Neuron (in vitro differentiated cells): ENCODE measurements around the gene ABLIM1.
A peak's percentile ranks its signal among the peaks of the same experiment; 100 is the strongest.

Experiments used
- H2AFZ ChIP-seq: one replicate; pipeline ENCODE4 v1.6.1; 2013; ENCODE audit warnings: low read depth, mild to moderate bottlenecking, inconsistent platforms, low read length, moderate library complexity
- H3K27me3 ChIP-seq: one replicate; pipeline ENCODE4 v1.6.1; 2013; ENCODE audit warnings: low read length; ENCODE audit not compliant: insufficient read depth
- H3K36me3 ChIP-seq: one replicate; pipeline ENCODE4 v1.6.1; 2013; ENCODE audit warnings: low read length; ENCODE audit not compliant: insufficient read depth
- H3K4me1 ChIP-seq: one replicate; pipeline ENCODE4 v1.6.1; 2013; ENCODE audit warnings: low read length; ENCODE audit not compliant: insufficient read depth
- H3K4me3 ChIP-seq: 2 replicates; pipeline ENCODE4 v1.5.1; 2013; ENCODE audit warnings: mild to moderate bottlenecking, low read length, moderate library complexity
- H3K9me3 ChIP-seq: one replicate; pipeline ENCODE4 v1.6.1; 2013; ENCODE audit warnings: low read length

The ABLIM1 gene

DNA sequence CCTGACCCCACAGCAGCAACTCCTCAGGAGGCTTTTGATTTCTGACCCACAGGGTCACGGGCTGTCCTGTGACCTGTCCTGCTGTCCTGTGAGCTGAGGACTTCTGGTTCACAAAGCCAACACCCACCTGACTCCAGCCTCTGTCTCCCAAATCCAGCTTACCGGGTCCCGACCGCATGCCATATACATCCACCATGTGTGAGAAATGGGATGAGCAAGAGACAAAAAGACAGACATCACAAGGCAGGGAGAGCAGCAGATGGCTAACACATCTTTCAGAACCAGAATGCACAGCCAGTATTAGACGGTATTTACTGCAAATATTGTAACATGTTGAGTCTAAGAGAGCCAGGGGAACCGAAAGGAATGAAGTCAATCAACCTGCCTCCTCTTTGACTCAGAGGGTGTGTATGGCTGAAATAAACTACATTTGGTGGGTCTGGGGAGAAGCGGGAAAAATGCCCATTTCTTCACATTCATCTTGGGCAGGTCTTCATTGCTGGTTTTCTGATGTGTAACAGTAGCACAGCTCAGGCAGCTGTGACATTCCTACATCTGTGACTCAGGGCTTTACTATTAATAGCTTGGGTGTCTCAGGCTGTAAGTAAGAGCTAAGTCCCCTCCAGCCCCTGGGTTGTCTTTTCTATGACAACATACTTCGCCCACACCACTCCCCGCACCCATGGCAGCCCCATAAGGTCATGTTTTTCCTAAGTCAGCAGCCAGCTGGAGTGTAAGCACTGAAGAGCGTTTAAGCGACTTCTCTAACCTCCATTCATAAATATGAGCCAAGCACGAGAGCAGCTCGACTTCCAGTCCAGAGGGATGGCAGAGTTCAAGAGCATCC, 25.0 kb downstream of the ABLIM1 start:
- H3K4me1 ChIP-seq, result peaks cover 44% of the 10 kb centered on the region
- peaks cover 16% of the 10 kb centered on the region for H3K27me3 ChIP-seq
- H3K9me3 ChIP-seq, result no peaks in the 10 kb centered on the region
- no peak overlapping the region for H3K4me3 ChIP-seq
- no peaks in the 10 kb centered on the region for H3K36me3 ChIP-seq
- H2AFZ ChIP-seq, result no peak overlapping the region

DNA sequence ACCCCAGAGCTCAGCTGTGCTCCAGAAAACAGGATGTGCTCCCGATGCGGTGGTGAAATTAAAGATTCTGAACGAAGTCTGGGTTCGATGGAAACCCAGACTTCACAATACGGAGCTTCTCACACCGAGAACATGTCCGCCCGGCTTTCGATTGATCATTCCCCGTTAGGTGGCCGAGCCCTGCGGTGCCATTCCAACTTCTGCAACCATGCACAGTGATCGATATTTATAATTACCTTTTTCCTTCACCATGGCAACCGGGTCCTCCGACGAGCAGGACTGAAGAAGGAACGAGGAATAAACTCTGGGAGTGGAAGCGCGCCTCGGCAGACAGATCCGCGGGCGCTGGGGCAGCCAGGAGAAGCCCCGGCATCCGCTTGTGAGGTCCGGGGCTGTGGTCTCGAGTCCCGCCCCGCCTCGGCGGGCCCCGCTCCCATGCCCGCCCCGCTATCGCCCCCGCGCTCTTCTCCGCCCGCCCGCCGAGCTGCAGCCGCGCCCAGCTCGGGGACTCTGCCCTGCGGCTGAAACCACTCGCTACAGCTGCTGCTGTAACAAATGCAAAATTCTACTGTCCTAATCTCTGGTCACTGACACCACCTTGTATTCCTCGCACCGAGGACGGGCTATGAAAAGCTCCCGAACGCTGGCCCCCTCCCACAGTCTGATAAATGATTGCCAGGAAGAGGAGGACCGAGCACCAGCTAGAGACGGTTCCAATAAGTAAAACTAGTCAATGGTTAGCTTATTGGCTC, 26.2 kb downstream of the ABLIM1 start:
- Histone ChIP-seq H3K4me1 (peaks cover 44% of the 10 kb centered on the region), H2AFZ (peak overlapping the region; percentile 81), H3K4me3 (peak overlapping the region; percentile 71), H3K36me3 (no peaks in the 10 kb centered on the region), H3K9me3 (no peaks in the 10 kb centered on the region), H3K27me3 (peaks cover 16% of the 10 kb centered on the region)

DNA sequence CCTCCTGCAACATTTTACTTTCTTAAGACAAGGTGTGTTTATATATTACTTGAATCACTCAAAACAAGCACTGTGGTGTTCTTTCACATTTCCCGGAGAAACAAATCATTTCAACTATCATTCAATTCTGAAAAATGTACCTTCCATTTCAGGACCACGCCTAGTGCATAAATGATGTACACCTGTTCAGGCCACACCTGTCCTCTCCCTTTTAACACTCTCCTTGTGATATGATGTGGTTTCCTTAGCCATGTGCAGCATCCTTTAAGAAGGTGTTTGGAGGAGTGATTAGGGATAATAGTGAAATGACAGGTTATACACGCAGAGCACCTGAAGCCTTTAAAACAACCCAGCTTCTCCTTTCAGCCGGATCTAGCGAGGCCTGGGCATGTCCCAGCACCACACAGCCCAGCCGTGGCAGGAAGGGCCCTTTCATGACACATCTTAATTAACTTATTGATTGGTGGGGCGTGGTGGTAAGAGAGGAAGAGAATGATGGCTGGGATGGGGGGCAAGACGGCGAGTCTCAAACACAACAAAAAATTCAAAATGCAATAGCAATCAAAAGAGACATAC, 26.9 kb downstream of the ABLIM1 start:
- Histone ChIP-seq H3K4me1 (peaks cover 44% of the 10 kb centered on the region), H2AFZ (peak overlapping the region; percentile 81), H3K4me3 (peak overlapping the region; percentile 71), H3K27me3 (peaks cover 16% of the 10 kb centered on the region), H3K36me3 (no peaks in the 10 kb centered on the region), H3K9me3 (no peaks in the 10 kb centered on the region)

DNA sequence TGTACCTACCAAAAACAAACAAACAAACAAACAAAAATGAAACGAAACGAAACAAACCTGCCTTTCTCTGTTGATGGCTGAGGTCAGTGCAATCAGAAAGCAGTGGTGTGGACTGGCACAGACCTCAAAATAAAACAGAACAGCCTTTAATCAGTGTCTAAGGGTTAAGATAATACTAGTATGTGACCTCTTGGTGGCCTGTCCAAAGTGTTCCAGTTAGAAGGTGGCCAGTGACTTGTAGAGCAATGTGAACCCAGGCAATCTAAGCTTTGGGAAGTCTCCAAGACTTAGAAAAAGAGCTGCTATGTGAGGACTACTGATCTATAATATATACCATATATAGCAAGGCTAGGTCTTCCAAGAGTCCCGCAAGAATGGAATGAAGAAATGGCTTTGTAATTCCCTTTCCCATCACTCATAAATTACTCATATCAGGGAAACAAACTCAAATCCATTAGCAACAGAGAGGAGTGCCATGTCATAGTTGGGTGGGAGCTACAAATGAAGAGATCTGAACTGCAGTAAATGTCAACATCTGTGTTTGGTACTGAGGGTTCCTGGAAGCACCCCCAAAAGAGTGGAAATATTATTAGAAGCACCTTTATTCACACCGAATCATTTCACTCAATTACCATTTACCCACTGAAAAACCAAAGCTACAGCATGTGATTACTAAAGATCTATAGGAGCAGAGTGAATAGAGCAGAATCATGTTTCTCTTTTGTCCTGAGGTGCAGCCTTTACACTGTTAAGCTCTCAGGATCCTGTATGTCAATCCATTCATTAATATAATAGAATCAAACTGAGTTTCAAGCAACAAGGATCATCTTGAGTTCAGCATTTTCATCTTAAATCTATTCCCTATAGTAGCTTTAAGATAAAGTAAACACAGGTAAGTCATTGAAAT, 28.0 kb downstream of the ABLIM1 start:
- Histone ChIP-seq H3K4me3 (no peak overlapping the region), H3K36me3 (no peaks in the 10 kb centered on the region), H2AFZ (no peak overlapping the region), H3K9me3 (no peaks in the 10 kb centered on the region), H3K27me3 (peaks cover 16% of the 10 kb centered on the region), H3K4me1 (peaks cover 42% of the 10 kb centered on the region)

DNA sequence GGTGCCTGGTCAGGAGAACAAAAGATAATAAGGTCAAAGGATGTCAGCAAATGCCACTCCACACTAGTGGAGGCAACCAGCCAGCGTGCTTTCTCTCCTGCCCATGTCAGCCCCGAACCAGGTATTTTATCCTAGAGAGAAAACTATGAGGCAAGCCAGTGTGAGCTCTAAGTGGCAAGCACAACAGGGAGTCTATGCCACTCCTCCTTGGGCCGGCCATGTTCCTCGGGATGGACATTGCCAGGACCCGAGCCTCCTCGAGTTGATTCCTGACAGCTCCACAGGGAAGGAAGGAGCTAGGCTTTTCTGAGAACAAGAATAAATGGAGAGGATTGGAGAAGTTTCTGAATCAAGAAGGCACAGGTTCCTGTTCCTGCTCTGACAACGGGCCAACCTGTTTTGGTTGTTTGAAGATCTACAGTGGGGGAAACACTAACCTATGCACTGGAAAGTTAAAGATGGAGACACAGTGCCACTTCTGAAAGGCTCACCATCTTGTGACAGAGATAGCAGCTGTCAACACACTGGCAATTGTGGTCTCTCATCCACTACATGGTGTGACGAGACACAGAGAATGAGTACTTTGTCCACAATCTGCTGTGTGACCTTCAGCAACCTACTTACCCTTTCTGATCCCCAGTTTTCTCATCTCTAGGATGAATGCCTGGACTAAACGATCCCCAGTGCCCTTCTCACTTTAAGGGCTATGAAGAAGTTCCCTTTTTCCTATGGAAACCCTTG, 28.8 kb downstream of the ABLIM1 start:
- H3K4me1 ChIP-seq, result peaks cover 37% of the 10 kb centered on the region
- no peak overlapping the region for H2AFZ ChIP-seq
- peaks cover 16% of the 10 kb centered on the region for H3K27me3 ChIP-seq
- H3K36me3 ChIP-seq, result no peaks in the 10 kb centered on the region
- peaks cover 1% of the 10 kb centered on the region for H3K9me3 ChIP-seq
- H3K4me3 ChIP-seq, result no peak overlapping the region

DNA sequence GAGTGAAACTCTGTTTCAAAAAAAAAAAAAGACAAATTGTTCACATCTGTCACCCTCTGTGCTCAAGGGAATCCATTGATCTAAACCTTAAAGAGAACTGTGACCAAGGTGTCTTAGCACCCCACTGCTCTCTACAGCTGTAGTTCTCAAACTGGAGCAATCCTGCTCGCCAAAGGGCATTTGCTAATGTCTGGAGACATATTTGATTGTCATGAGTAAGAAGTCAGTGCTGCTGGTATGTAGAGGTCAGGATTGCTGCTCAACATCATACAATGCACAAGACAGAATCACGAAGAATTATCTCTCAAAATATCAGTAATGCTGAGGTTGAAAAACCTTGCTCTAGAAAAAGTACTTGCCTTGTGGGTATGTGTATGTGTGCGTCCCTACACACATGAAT, 30.0 kb downstream of the ABLIM1 start:
- Histone ChIP-seq H3K4me3 (no peak overlapping the region), H3K36me3 (no peaks in the 10 kb centered on the region), H2AFZ (no peak overlapping the region), H3K4me1 (peaks cover 41% of the 10 kb centered on the region), H3K9me3 (peaks cover 2% of the 10 kb centered on the region), H3K27me3 (peaks cover 16% of the 10 kb centered on the region)

DNA sequence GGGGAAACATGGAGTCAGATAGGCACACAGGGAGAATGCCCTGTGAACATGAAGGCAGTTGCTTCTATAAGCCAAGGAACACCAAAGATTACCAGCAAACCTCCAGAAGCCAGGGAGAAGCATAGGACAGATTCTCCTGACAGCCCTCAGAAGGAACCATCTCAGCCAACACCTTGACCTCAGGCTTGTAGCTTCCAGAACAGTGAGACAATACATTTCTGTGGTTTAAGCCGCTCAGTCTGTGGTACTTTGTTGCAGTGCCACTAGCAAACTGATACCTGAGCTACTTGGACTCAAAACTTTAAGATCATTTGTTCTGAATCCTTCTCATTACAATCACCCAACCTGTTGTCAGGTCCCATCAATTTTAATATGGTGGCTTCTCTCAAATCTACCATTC, 31.2 kb downstream of the ABLIM1 start:
- Histone ChIP-seq H3K4me3 (no peak overlapping the region), H3K4me1 (peaks cover 30% of the 10 kb centered on the region), H3K36me3 (no peaks in the 10 kb centered on the region), H2AFZ (no peak overlapping the region), H3K27me3 (peaks cover 7% of the 10 kb centered on the region), H3K9me3 (peaks cover 2% of the 10 kb centered on the region)

DNA sequence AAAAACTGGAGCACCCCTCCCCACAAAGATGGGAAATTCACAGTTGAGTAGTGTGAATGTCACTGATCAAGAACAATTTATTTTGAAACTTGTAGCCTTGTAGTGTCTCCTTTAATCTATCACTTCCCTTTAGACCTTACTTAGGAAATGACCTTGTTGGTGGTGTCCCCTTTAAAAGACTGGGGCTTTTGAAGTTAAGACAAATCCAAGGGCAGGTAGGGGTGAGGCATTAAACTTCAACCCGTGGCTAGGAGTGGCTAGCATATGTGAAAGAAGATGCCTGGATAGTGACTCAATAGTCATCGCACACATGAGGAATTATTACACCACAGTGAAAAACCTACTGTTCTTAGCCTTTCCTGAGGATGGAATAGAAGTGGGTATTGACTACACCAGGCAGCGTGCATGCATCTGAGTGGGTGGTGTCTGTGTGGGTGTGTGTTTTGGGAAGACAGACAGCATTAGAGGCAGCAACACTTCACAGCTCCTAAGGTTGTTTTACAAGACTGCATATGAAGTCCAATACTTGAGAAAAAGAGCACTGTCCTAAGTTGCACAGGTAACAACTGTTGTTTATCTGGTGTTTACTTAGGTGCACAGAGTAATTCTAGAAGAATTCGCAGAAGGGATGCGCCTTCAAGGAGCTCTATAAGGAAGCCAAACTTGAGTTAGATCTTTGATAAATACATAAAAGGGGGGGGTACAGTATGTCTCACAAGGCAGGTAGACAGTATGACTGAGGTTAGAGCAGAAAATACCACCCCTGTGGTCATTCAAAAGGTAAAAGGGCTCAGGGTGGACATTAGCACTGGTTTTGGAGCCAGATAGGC, 32.9 kb downstream of the ABLIM1 start:
- Histone ChIP-seq H3K36me3 (no peaks in the 10 kb centered on the region), H3K4me1 (peaks cover 17% of the 10 kb centered on the region), H3K9me3 (peaks cover 2% of the 10 kb centered on the region), H3K27me3 (peaks cover 1% of the 10 kb centered on the region), H2AFZ (no peak overlapping the region), H3K4me3 (no peak overlapping the region)

DNA sequence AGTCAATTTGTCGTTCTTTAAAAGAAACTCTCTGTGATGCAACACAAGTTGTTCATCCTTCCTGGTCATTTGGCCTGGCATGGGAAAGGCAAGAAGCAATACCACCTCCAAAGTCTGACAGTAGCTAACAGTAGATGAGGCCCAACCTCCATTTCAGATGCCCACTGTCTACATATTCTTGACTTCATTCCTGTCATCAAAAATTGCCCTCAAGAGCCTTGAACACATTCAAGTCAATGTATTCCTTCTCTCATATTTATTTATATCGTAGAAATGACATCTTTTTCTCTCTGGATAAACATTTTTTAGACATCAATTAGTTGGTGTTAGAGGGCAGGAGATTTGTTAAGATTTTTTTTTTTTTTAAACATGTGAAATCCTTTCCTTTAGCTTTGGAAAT, 33.7 kb downstream of the ABLIM1 start:
- Histone ChIP-seq H3K9me3 (peaks cover 2% of the 10 kb centered on the region), H3K4me1 (peaks cover 14% of the 10 kb centered on the region), H2AFZ (no peak overlapping the region), H3K27me3 (no peaks in the 10 kb centered on the region), H3K36me3 (no peaks in the 10 kb centered on the region), H3K4me3 (no peak overlapping the region)

DNA sequence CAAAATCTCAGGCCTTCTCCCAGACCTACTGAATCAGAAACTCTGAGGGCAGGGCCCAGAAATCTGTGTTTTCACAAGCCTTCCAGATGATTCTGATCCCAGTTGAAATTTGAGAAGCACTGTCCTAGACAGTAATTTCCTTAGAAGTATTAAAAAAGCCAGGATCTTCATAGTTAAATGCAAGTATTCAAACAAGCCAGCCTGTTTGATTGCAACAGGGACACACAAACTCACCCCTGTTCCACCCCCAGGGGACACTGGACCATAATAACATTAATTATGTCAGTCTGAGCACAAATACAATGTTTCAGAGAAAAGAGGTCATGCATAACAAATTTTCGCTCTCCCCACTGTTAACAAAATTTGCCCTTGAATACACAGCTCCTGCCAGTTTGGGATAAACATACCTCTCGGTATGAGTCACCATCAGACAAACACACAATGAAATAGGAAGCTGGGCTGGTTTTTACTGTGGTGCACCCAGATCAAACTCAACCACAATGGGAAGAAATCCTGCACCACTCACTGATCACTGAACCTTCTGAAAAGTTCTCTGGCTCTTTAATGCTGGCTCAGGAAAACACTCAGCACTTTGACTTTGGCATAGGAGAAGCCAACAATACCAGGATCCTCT, 34.3 kb downstream of the ABLIM1 start:
- no peak overlapping the region for H2AFZ ChIP-seq

DNA sequence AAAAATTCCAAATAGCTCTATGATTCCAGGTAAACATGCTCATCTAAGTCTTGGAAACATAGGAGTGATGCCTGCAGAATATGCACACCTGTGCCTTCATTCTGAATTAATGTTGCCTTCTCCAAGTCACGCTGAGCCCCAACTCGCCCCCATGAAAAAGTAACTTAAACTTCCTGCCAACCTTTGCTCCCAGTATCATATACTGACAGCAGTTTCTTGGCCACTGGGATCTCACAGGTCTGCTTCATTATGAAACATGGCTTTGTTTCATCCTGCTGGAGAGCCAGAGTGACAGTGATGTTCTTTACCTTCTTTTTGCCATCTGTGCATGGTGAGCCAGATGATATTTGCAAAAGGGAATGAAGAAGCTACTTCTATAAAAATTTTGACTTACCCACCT, 34.9 kb downstream of the ABLIM1 start:
- Histone ChIP-seq H3K27me3 (no peaks in the 10 kb centered on the region), H2AFZ (no peak overlapping the region), H3K36me3 (no peaks in the 10 kb centered on the region), H3K4me1 (peaks cover 14% of the 10 kb centered on the region), H3K4me3 (no peak overlapping the region), H3K9me3 (peaks cover 2% of the 10 kb centered on the region)

More for the DNA sequence above, 34.3 kb downstream of the ABLIM1 start:
- H3K36me3 ChIP-seq, result no peaks in the 10 kb centered on the region
- peaks cover 2% of the 10 kb centered on the region for H3K9me3 ChIP-seq
- peaks cover 14% of the 10 kb centered on the region for H3K4me1 ChIP-seq
- H3K4me3 ChIP-seq, result no peak overlapping the region
- no peaks in the 10 kb centered on the region for H3K27me3 ChIP-seq
